Right lobe of liver (tissue), 6 donors: ENCODE results near the gene VCL. TPM values are rescaled to one million over a fixed set of nuclear protein-coding genes. Genes with fewer than 3 reads are reported as not detected.
"Not testable (repeated sequence)": the region's sequence is repeated elsewhere in the genome, so short reads cannot be mapped to it uniquely, and the experiment has no call there.

Experiments used
- ATAC-seq, 4 donors: fragments of 200-7000 bp; cut with Tn5 transposase; one replicate each; pipeline ENCODE4 v1.9.1; 2020; ENCODE audit warnings: mild to moderate bottlenecking in 4 of 4, moderate library complexity in 4 of 4
- DNase-seq, 3 donors: peaks; one replicate each; pipeline ENCODE4 v3.0.0-alpha.2; 2020
- H3K27ac ChIP-seq, 3 donors: fragments of 200-600 bp; one replicate each; pipeline ENCODE4 v1.8.0; 2022
- H3K27me3 ChIP-seq, 2 donors: fragments of 200-600 bp; one replicate each; pipeline ENCODE4 v1.8.0; 2022
- H3K36me3 ChIP-seq, 4 donors: fragments of 200-600 bp; sonication (generic) in 1 of 4; one replicate each; pipeline versions ENCODE4 v1.5.1 to v1.8.0; 2017 to 2022; ENCODE audit warnings: control low read depth in 1 of 4
- H3K4me1 ChIP-seq, 4 donors: fragments of 200-600 bp; sonication (generic) in 1 of 4; one replicate each; pipeline versions ENCODE4 v1.5.1 to v1.8.0; 2017 to 2022; ENCODE audit warnings: control low read depth in 1 of 4
- H3K4me3 ChIP-seq, 3 donors: fragments of 200-600 bp; one replicate each; pipeline ENCODE4 v1.8.0; 2022
- H3K9me3 ChIP-seq, 4 donors: fragments of 200-600 bp; sonication (generic) in 1 of 4; one replicate each; pipeline versions ENCODE4 v1.5.1 to v1.8.0; 2017 to 2022; ENCODE audit warnings: control low read depth in 1 of 4
- POLR2A ChIP-seq: fragments of 450-650 bp; IDR thresholded peaks from one replicate; pipeline ENCODE4 v1.6.1; 2017; ENCODE audit warnings: antibody characterized with exemption, mild to moderate bottlenecking
- WGBS: methylation state at CpG from one replicate; pipeline ENCODE4 v1.1.6; 2018; ENCODE audit warnings: low coverage, low lambda C conversion rate; ENCODE audit not compliant: insufficient coverage; ENCODE audit errors: missing lambda C conversion rate; 5-methylcytosine and 5-hydroxymethylcytosine counted together
- intact Hi-C, 2 donors: fragments of 100-400 bp; cut with DNase I; formaldehyde crosslinking; loops; one replicate each; pipeline versions ENCODE4 v1.11.2 to v1.14.1; 2022
- total RNA-seq, 6 experiments: library from RNA; depleted of rRNA in 2 of 6; stranded (reverse); fragments of >200 nt in 2 of 6; fragmentation: NEBNext Ultra II Directional in 3 of 6; extraction: Animal tissue kit (Norgen Biotek cat#: 25700) in 3 of 6; gene quantifications; one replicate each; pipeline versions ENCODE4 v1.1.0 to v1.2.4, GENCODE V29; 2016 to 2023
- TF ChIP-seq, protein P1 (sequence below), 4 donors: fragments of 200-600 bp in 3 of 4; fragments of 450-650 bp in 1 of 4; IDR thresholded peaks; one replicate each; pipeline versions ENCODE4 v1.5.1 to v1.8.0; 2016 to 2022; ENCODE audit warnings: antibody characterized with exemption in 4 of 4, mild to moderate bottlenecking in 2 of 4
- donor health status: DM: no; HTN: yes; CAD: no.
- donor health status: DM: no; HTN: no; CAD: no.
- donor health status: DM: no; HTN: no; CAD: no.
- donor health status: DM: no; HTN: yes; CAD: no.
- donor health status: DM: no; HTN: yes; CAD: no.

The VCL gene
- total RNA-seq, 6 experiments from 2014 or later: 13.2 to 58.9 (median 27.5) TPM

DNA sequence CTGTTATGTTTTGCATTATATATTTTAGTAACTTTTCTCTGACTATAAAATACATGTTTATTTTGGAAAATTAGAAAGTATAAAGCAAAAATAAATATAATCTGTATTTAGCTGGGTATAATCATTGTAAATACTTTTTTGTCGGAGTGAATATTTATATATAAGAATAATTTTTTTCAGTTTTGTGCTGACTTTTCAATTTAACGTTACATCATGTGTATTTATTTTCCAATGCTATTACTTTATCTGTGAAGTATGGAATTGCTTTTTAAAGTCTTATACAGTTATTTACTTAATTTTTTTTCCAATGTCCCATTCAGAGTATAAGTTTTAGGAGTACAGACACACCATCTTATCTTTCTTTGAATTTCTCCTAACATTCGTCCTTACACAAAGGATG, 137.5 kb downstream of the VCL start:
- H3K27ac ChIP-seq: no peak overlapping the region
- ATAC-seq (no peak), DNase-seq (no peak)
- intact Hi-C loops: no loop called here
- TF ChIP-seq, protein P1, sequence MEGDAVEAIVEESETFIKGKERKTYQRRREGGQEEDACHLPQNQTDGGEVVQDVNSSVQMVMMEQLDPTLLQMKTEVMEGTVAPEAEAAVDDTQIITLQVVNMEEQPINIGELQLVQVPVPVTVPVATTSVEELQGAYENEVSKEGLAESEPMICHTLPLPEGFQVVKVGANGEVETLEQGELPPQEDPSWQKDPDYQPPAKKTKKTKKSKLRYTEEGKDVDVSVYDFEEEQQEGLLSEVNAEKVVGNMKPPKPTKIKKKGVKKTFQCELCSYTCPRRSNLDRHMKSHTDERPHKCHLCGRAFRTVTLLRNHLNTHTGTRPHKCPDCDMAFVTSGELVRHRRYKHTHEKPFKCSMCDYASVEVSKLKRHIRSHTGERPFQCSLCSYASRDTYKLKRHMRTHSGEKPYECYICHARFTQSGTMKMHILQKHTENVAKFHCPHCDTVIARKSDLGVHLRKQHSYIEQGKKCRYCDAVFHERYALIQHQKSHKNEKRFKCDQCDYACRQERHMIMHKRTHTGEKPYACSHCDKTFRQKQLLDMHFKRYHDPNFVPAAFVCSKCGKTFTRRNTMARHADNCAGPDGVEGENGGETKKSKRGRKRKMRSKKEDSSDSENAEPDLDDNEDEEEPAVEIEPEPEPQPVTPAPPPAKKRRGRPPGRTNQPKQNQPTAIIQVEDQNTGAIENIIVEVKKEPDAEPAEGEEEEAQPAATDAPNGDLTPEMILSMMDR (IDR thresholded peaks at IDR 0.05): no peak
- TF ChIP-seq POLR2A: no peak
- H3K4me1 ChIP-seq: peaks cover 0 to 4% (median 2%) of the 10 kb centered on the region in 4 donors
- H3K36me3 ChIP-seq: peaks cover 7 to 63% (median 19%) of the 10 kb centered on the region in 4 donors
- H3K27me3 ChIP-seq: no peaks in the 10 kb centered on the region
- 84% methylated on average over 3 of the region's 3 CpGs for WGBS
- H3K4me3 ChIP-seq: no peak overlapping the region
- no peaks in the 10 kb centered on the region for H3K9me3 ChIP-seq

GRCh38 chr10:74137992-74138391, 140.1 kb downstream of the VCL start:
- Histone ChIP-seq H3K9me3 (no peaks in the 10 kb centered on the region), H3K4me3 (no peak overlapping the region), H3K27me3 (no peaks in the 10 kb centered on the region), H3K36me3 (peaks cover 7 to 49% (median 13%) of the 10 kb centered on the region in 4 donors), H3K4me1 (peaks cover 0 to 4% (median 2%) of the 10 kb centered on the region in 4 donors), H3K27ac (no peak overlapping the region)
- no peak for TF ChIP-seq POLR2A
- TF ChIP-seq, protein P1 (IDR thresholded peaks at IDR 0.05): no peak
- DNase-seq (no peak), ATAC-seq (no peak)
- intact Hi-C loops: no loop called here
- 90% methylated on average over 5 of the region's 5 CpGs for WGBS

DNA sequence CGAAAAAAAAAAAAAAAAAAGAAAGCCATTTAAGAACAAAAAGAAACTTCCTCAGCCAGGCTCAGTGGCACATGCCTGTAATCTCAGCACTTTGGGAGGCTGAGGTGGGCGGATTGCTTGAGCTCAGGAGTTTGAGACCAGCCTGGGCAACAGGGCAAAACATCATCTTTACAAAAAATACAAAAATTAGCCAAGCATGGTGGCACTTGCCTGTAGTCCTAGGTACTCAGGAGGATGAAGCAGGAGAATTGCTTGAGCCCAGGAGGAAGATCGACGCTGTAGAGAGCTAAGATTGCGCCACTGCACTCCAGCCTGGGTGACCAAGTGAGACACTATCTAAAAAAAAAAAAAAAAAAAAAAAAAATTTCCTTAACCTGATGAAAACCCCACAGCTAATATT, 140.7 kb downstream of the VCL start:
- H3K4me3 ChIP-seq, ATAC-seq, H3K27me3 ChIP-seq, H3K9me3 ChIP-seq, H3K4me1 ChIP-seq, H3K27ac ChIP-seq, DNase-seq, intact Hi-C loops: not testable (repeated sequence)
- 94% methylated on average over 5 of the region's 5 CpGs for WGBS
- peaks cover 7 to 42% (median 13%) of the 10 kb centered on the region in 4 donors for H3K36me3 ChIP-seq

GRCh38 chr10:74139981-74140380, 142.1 kb downstream of the VCL start:
- H3K9me3 ChIP-seq: no peaks in the 10 kb centered on the region
- H3K4me1 ChIP-seq: peaks cover 0 to 4% (median 2%) of the 10 kb centered on the region in 4 donors
- WGBS: 100% methylated on average over 1 of the region's 18 CpGs
- H3K36me3 ChIP-seq: peaks cover 7 to 33% (median 13%) of the 10 kb centered on the region in 4 donors
- ATAC-seq (peak in 1 of 4 donors; percentile 32), DNase-seq (no peak)
- intact Hi-C loops: no loop called here
- H3K4me3 ChIP-seq: no peak overlapping the region
- no peak overlapping the region for H3K27ac ChIP-seq
- no peaks in the 10 kb centered on the region for H3K27me3 ChIP-seq
- TF ChIP-seq, protein P1 (IDR thresholded peaks at IDR 0.05): no peak
- TF ChIP-seq POLR2A: no peak

- Histone ChIP-seq H3K4me3 (no peak overlapping the region), H3K36me3 (peaks cover 7 to 28% (median 12%) of the 10 kb centered on the region in 4 donors), H3K27ac (no peak overlapping the region), H3K9me3 (no peaks in the 10 kb centered on the region), H3K27me3 (no peaks in the 10 kb centered on the region), H3K4me1 (peaks cover 0 to 4% (median 2%) of the 10 kb centered on the region in 4 donors)
- DNase-seq: no peak
- no peak for TF ChIP-seq POLR2A
- TF ChIP-seq, protein P1 (IDR thresholded peaks at IDR 0.05): no peak
- WGBS: 11% methylated on average over 2 of the region's 2 CpGs
- intact Hi-C loops: no loop called here
- peak; percentile 53 to 82 (median 69) for ATAC-seq
These were observed 142.6 kb downstream of the VCL start for GRCh38 chr10:74140553-74140952.
